ENCODE data around the gene TTF2.

The TTF2 gene

GRCh38 chr1:117045644-117046043, 14.5 kb upstream of the TTF2 start:
- DNase-seq (ENCODE audit: low read depth in 3 of 3, low spot score in 1 of 3) = no peak

GRCh38 chr1:117046781-117047180, 13.3 kb upstream of the TTF2 start:
- DNase-seq (ENCODE audit: low read depth in 3 of 3, low spot score in 1 of 3) = no peak

- DNase-seq (ENCODE audit: low read depth in 3 of 3, low spot score in 1 of 3) = no peak
These were observed 12.9 kb upstream of the TTF2 start for GRCh38 chr1:117047271-117047670.

GRCh38 chr1:117049857-117050256, 10.3 kb upstream of the TTF2 start:
- DNase-seq (ENCODE audit: low read depth in 3 of 3, low spot score in 1 of 3) = no peak

GRCh38 chr1:117051224-117052064, 8.7 kb upstream of the TTF2 start:
- no peak for DNase-seq (ENCODE audit: low read depth in 3 of 3, low spot score in 1 of 3)

- DNase-seq (ENCODE audit: low read depth in 3 of 3, low spot score in 1 of 3) = no peak
These were observed 6.1 kb upstream of the TTF2 start for GRCh38 chr1:117054068-117054467.

GRCh38 chr1:117058810-117059209, 1.3 kb upstream of the TTF2 start:
- DNase-seq (ENCODE audit: low read depth in 3 of 3, low spot score in 1 of 3) = no peak

GRCh38 chr1:117059334-117059677, 820 bp upstream of the TTF2 start:
- peak in 2 of 3 donors; percentile 27 to 30 for DNase-seq (ENCODE audit: low read depth in 3 of 3, low spot score in 1 of 3)

GRCh38 chr1:117060441-117061317, 553 bp downstream of the TTF2 start:
- no peak for DNase-seq (ENCODE audit: low read depth in 3 of 3, low spot score in 1 of 3)

- DNase-seq (ENCODE audit: low read depth in 3 of 3, low spot score in 1 of 3) = no peak
These were observed 1.9 kb downstream of the TTF2 start for GRCh38 chr1:117061986-117062415.

- no peak for DNase-seq (ENCODE audit: low read depth in 3 of 3, low spot score in 1 of 3)
These were observed 6.2 kb downstream of the TTF2 start for GRCh38 chr1:117066367-117066766.

GRCh38 chr1:117067533-117068370, 7.6 kb downstream of the TTF2 start:
- no peak for DNase-seq (ENCODE audit: low read depth in 3 of 3, low spot score in 1 of 3)

- DNase-seq (ENCODE audit: low read depth in 3 of 3, low spot score in 1 of 3) = no peak
These were observed 8.5 kb downstream of the TTF2 start for GRCh38 chr1:117068580-117068979.

- no peak for DNase-seq (ENCODE audit: low read depth in 3 of 3, low spot score in 1 of 3)
These were observed 9.2 kb downstream of the TTF2 start for GRCh38 chr1:117069220-117069844.

GRCh38 chr1:117070124-117070523, 10.0 kb downstream of the TTF2 start:
- no peak for DNase-seq (ENCODE audit: low read depth in 3 of 3, low spot score in 1 of 3)

GRCh38 chr1:117076648-117077047, 16.5 kb downstream of the TTF2 start:
- no peak for DNase-seq (ENCODE audit: low read depth in 3 of 3, low spot score in 1 of 3)

GRCh38 chr1:117077267-117077666, 17.1 kb downstream of the TTF2 start:
- no peak for DNase-seq (ENCODE audit: low read depth in 3 of 3, low spot score in 1 of 3)

- DNase-seq (ENCODE audit: low read depth in 3 of 3, low spot score in 1 of 3) = no peak
These were observed 19.6 kb downstream of the TTF2 start for GRCh38 chr1:117079737-117080136.

GRCh38 chr1:117084231-117084630, 24.1 kb downstream of the TTF2 start:
- DNase-seq (ENCODE audit: low read depth in 3 of 3, low spot score in 1 of 3) = no peak

GRCh38 chr1:117087686-117088085, 27.6 kb downstream of the TTF2 start:
- no peak for DNase-seq (ENCODE audit: low read depth in 3 of 3, low spot score in 1 of 3)

- no peak for DNase-seq (ENCODE audit: low read depth in 3 of 3, low spot score in 1 of 3)
These were observed 29.9 kb downstream of the TTF2 start for GRCh38 chr1:117089996-117090395.
